Stimulated activated CD4-positive, alpha-beta T cell treated with anti-CD3 and anti-CD28 coated beads, Interleukin-4, amount 100 ng/mL, for 1 hour (primary cell): Measurements from ENCODE around the gene PSMC2.
"Not testable (repeated sequence)": the region's sequence is repeated elsewhere in the genome, so short reads cannot be mapped to it uniquely, and the experiment has no call there.

ENCODE experiments used
- DNase-seq: peaks from one replicate; pipeline ENCODE4 v3.0.0-alpha.2; 2020

PSMC2 gene

DNA sequence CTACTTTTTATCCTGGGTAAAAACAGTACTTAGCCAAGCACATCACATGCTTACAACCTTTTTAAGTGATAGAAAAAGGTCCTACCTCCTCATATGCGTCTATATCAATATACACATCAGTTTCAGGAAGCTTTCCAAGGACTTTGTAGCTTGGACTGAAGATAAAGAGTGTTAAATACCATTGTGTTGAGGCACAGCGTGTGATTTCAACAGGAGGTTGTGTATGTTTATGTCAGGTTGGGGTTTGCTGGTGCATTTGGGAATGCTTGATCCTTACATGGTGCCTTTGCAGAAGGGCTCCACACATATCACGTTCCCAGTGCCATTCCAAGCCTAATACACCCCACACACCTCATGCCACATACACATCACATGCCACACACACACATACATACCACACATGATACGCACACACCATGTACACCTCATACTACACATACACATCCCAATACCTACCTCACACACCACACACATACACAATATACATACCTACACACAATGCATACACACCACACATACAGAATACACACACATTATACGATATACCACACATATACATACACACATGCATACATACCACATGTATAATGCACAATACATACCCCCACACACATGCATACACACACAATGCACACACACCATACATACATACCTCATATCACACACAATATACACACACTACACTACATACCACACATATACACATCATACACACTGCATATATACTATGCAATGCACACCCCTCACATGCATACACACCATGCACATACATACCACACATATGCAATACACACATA lies 33.1 kb downstream of the PSMC2 start:
- no peak for DNase-seq

DNA sequence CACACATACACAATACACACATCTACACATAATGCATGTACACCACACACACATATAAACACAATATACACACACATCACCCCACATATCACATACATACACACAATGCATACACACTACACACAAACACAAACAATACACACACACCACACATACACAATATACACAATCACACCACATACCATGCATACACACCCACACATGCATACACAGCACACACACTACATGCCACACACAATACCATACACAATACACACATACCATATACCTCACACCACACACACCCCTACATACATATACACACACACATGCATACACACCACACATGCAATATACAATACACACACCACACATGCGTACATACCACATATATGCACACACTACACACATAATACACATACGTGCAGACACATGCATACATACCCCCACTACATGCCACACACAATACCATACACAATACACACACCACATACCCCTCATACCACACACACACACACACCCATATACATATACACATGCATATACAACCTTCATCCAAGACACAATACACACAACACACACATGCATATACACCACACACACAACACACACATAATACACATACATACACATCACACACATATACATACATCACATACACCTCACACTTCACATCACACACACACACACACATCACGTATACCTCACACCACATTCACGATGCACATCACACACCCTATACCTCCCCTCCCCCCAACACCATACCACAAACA lies 34.0 kb downstream of the PSMC2 start:
- no peak for DNase-seq

DNA sequence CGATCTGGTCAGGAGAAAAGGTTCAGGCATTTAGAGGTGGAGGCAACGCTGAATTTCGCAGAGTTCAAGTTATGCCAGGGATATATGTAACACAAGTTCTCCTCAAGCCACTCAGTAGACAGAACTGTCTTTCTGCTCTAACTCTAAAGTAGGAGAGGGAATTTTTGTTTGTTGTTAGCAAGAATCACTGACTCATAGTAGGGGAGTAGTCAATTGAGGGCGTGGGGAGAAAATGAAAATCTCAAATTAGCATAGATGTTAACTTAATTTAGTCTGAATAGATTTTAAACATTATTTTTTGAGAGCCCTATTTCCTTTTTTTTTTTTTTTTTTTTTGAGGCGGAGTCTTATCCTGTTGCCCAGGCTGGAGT lies 34.6 kb downstream of the PSMC2 start:
- DNase-seq, result no peak

DNA sequence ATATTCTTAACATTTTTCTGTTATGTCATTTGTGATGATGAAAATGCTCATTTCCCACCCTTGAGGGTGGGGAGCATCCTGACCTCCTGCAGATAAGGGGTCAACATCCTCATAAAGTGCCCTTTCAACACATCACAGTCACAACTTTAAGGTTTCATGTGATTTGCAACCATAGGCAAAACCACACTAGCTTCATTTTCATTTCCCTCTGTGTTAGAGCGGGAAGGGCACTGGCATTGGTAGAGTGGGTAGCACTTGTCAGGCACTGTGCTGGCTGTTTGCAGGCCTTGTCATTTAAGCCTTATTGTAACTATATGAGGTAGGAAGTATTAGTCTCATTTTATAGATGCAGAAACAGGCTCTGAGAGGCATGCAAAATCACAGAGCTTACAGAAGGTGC lies 39.8 kb downstream of the PSMC2 start:
- no peak for DNase-seq

DNA sequence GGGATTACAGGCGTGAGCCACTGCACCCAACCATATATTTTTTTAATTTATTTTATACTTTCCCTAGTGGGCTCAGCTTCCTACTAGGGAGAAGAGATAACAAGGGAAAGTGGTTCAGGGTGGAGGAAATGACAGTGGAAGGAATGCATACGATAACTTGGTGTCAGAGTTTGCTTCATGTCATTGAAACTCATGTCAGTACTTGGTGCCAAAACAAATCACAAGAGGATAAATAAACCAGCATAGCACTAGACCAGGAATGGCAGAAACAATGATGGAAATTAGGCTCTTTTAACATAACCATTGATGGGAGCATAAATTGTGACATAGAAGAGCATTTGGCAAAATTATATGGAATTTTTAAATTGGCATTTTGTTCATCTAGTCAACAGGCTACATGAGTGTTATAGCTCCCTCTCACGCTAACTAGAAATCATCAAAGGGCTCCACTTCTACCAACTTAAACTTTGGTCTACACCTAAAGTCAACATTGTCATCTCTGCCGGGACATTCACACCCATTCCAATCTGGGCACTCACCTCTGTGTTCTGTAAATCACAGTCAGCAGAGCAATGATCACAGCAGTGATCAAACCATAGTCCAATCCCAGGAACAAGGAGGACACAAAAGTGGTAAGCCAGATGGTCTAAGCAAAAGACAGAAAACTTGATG lies 41.2 kb downstream of the PSMC2 start:
- no peak for DNase-seq

DNA sequence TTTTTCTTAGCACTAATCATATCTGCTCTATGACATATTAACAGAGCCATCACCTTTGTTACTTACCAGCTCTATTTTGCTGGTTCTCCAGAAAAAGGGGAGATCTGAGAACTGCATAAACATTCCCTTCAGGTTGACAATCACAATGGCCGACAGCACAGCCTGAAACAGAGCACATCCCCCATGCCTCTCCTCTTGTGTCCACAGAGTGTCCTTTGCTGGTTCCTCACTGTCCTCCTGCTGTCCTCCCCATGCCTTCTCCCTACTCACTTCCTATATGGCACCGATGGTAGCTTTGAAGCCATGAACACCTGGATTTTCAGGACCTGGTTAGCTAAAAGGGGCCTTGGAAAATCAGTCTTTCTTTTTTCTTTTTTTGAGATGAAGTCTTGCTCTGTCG lies 41.8 kb downstream of the PSMC2 start:
- DNase-seq, result no peak

DNA sequence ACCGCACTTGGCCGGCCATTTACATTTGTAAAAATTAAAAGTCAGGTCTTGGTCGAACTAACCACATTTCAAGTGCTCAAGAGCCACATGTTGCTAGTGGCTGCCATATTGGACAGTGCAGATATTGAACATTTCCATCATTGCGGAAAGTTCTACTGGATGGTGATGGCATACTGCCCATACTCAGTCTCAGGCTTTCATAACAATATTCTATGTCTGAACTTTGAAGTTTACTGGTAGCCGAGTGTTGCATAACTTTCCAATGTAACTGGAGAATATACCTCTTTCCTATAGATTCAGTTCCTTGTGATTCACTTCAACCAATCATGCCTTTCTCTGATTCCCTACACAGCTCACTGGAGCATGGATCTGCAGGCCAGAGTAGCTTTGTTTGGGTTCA lies 43.7 kb downstream of the PSMC2 start:
- no peak for DNase-seq

DNA sequence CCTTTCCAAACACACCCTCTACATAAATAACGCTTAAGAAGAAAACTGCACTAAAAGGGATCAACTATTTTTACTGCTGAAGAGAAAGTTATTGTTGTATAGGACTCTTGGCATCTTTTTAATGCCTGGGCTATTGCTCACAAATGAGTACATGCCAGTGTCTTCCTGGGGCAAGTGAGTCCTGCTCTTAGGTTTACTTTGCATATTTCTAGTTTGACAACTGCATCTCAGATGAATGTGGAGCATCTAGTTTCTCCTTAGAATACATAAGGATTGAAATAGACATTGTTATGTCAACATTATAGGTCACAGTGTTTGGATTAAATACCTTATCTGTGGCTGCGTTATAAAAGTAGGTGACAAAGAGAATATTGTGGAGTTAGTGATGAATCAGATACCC lies 44.5 kb downstream of the PSMC2 start:
- DNase-seq, result no peak

DNA sequence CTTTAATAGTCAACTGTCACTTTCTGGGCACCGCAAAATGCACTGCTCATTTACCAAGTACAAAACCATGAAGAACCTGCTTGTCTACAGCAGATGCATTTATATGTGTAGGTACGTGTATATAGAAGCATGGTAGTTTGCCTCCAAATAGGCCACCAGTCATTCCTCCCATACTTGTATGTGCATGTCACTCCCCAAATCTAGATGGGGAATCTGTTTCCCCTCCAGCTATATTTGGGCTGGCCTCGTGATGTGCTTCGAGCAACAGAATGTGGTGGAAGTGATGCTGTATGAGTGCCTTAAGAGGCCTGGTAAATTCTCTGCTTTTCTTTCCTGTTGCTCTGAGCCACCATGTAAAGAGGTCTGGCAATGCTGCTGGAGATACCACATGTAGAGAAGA lies 47.1 kb downstream of the PSMC2 start:
- DNase-seq, result no peak

DNA sequence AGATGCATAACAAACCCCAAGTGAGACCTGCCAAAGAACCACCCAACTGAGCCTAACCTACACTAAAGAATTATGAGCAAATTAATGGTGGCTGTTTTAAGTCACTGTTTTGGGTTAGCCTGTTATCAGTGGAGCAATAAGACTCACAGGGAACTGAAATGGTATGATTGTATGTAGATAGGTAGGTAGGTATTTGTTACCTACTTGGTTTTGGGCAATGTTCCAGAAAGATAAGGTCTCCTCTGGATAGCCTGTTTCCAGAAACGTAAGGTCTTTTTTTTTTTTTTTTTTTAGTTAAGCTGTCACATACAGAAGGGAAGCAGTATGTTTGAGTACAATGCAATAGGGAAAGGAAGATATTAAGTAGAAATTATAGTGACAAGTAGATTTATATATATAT lies 47.6 kb downstream of the PSMC2 start:
- no peak for DNase-seq

DNA sequence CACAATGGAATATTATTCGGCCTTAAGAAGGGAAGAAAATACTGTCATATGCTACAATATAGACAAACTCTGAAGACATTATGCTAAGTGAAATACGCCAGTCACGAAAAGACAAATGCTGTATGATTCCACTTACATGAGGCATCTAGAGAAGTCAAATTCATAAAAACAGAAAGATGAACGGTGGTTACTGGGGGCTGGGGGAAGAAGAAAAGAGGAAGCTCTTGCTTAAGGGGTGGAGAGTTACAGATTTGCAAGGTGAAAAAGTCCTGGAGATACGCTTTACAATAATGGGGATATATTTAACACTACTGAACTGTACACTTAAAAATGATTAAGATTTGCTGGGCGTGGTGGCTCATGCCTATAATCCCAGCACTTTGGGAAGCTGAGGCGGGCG lies 49.0 kb downstream of the PSMC2 start:
- DNase-seq, result no peak

DNA sequence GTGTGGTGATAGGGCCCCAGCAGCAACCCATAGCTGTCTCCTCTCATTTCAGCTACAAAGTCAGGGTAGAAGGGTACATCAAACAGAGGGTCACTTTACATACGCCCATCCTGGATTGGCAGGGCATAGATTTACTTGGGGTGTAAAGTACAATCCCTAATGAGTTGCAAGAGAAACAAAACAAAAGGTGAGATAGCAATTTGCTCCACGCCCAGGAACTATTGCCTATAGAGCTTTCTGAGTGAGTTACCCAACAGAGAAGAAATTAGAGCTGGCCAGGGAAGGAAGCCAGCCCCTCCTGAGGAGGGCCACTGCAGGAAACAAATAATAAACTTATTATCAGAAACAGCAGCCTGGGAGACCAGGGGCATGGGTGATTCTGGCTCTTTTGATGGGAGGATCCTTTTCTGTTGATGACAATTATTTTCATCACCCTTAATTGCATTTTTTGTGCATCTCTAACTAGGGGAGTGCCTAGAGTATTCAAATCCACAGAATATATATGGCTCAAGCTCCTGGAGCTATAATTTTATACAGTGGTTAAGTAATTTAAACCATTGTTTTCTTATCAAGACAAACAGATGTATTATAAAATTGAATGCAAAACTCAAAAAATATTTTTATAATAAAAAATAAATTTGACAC lies 51.2 kb downstream of the PSMC2 start:
- DNase-seq, result no peak

DNA sequence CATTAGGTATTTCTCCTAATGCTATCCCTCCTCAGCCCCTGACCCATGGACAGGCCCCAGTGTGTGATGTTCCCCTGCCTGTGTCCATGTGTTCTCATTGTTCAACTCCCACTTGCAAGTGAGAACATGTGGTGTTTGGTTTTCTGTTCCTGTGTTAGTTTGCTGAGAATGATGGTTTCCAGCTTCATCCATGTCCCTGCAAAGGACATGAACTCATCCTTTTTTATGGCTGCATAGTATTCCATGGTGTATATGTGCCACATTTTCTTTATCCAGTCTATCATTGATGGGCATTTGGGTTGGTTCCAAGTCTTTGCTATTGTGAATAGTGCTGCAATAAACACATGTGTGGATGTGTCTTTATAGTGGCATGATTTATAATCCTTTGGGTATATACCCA lies 52.2 kb downstream of the PSMC2 start:
- not testable (repeated sequence) for DNase-seq

DNA sequence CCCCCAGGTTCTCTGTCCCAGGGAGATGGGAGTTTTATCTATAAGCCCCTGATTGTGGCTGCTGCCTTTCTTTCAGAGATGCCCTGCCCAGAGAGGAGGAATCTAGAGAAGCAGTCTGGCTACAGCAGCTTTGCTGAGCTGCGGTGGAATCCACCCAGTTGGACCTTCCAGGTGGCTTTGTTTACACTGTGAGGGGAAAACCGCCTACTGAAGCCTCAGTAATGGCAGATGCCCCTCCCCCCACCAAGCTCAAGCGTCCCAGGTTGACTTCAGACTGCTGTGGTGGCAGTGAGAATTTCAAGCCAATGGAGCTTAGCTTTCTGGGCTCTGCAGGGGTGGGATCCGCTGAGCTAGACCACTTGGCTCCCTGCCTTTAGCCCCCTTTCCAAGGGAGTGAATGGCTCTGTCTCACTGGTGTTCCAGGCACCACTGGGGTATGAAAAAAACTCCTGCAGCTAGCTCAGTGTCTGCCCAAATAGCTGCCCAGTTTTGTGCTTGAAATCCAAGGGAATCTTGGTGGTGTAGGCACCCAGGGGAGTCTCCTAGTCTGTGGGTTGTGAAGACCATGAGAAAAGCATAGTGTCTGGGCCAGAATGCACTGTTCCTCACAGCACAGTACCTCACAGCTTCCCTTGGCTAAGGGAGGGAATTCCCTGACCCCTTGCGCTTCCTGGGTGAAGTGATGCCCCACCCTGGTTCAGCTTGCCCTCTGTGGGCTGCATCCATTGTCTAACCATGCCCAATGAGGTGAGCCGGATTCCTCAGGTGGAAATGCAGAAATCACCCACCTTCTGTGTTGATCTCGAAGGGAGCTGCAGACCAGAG lies 58.6 kb downstream of the PSMC2 start:
- DNase-seq, result not testable (repeated sequence)

DNA sequence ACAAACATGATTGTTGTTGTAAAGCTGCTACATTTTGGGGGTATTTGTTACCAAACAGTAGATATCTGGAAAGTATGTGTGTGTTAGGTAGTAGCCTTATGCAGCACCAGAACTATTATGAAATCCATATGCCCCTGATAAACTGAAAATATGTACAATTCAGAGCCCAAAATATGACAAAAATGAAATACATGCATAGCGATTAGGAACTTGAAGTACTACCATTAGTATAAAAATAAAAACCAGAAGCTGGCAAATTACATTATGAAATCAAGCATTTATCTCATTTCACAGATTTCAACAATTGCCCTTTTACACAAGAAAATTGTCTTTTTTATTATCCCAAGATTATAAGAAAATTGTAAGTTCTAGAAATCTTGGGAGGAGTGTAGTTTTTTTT lies 64.7 kb downstream of the PSMC2 start:
- no peak for DNase-seq

DNA sequence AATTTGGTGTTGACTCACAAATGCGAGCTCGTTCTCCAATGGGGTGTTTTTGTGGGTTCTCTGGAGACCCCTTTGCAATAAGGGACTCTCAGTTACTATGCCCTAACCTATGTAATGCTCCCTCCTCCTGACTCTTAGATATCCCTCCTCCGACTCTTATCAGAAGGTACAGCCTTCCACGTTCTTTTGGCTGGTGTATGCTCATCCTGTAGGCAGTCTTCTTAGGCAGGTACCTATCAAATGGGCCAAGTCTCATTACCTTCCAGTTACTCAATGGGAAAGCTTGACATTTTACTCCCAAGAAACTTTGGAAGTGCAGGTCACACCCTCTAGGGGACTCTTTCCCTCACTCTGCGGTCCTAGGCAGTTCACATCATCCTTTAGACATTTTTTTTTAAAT lies 66.0 kb downstream of the PSMC2 start:
- no peak for DNase-seq

DNA sequence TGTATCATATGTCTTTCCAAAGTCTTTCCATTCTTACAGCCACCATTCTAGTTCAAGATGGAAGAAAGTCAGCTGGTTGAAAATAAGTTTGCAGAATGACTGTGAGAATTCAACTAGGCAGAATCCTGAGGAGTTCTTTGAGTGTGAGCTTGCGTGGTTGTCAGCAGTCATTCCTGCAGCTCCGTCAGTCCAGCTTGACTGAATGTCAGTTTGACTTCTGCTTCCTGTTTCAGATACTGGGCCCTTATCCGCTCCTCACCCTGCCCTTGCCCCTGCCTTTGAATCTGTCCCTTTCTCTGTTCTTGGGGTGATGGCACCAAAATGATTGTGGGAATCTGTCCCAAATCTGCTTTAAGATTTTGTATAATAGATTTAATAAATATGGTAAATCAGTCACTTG lies 70.8 kb downstream of the PSMC2 start:
- no peak for DNase-seq
